Endothelial cell (in vitro differentiated cells): ENCODE data around the gene FMO3. TPM values are rescaled to one million over a fixed set of nuclear protein-coding genes. Genes with fewer than 3 reads are reported as not detected.

ENCODE experiments used
- DNase-seq: peaks from one replicate; pipeline ENCODE4 v3.0.0; 2021; ENCODE audit warnings: low spot score
- H3K27ac Mint-ChIP-seq: one replicate; pipeline ENCODE4 v1.8.0; 2021; ENCODE audit warnings: mixed read lengths, inconsistent platforms; ENCODE audit not compliant: unreplicated experiment
- H3K27me3 Mint-ChIP-seq: one replicate; pipeline ENCODE4 v1.8.0; 2021; ENCODE audit warnings: mild to moderate bottlenecking, moderate library complexity, mixed read lengths, inconsistent platforms; ENCODE audit not compliant: unreplicated experiment
- H3K36me3 Mint-ChIP-seq: one replicate; pipeline ENCODE4 v1.8.0; 2021; ENCODE audit warnings: mild to moderate bottlenecking, low read depth, mixed read lengths, inconsistent platforms; ENCODE audit not compliant: unreplicated experiment
- H3K4me1 Mint-ChIP-seq: one replicate; pipeline ENCODE4 v1.8.0; 2021; ENCODE audit warnings: mild to moderate bottlenecking, mixed read lengths, inconsistent platforms; ENCODE audit not compliant: unreplicated experiment
- H3K4me3 Mint-ChIP-seq: one replicate; pipeline ENCODE4 v1.8.0; 2021; ENCODE audit warnings: mild to moderate bottlenecking, mixed read lengths, inconsistent platforms; ENCODE audit not compliant: unreplicated experiment
- H3K9me3 Mint-ChIP-seq: one replicate; pipeline ENCODE4 v1.8.0; 2021; ENCODE audit warnings: mixed read lengths, inconsistent platforms; ENCODE audit not compliant: unreplicated experiment
- total RNA-seq: library from RNA; stranded (reverse); fragmentation: NEBNext Ultra II Directional; extraction: Animal tissue kit (Norgen Biotek cat#: 25700); gene quantifications from one replicate; pipeline ENCODE4 v1.2.1, GENCODE V29; 2021; ENCODE audit not compliant: unreplicated experiment
- TF ChIP-seq, protein P1 (sequence below): fragments of 200-600 bp; sonication (generic); IDR thresholded peaks from one replicate; pipeline ENCODE4 v1.5.0; 2021; ENCODE audit warnings: antibody characterized with exemption; ENCODE audit not compliant: unreplicated experiment

FMO3 gene
- total RNA-seq, 1 donor from 2014 or later: not detected

- H3K36me3 Mint-ChIP-seq: no peaks in the 10 kb centered on the region
- no peak overlapping the region for H3K27ac Mint-ChIP-seq
- no peaks in the 10 kb centered on the region for H3K9me3 Mint-ChIP-seq
- TF ChIP-seq, protein P1, sequence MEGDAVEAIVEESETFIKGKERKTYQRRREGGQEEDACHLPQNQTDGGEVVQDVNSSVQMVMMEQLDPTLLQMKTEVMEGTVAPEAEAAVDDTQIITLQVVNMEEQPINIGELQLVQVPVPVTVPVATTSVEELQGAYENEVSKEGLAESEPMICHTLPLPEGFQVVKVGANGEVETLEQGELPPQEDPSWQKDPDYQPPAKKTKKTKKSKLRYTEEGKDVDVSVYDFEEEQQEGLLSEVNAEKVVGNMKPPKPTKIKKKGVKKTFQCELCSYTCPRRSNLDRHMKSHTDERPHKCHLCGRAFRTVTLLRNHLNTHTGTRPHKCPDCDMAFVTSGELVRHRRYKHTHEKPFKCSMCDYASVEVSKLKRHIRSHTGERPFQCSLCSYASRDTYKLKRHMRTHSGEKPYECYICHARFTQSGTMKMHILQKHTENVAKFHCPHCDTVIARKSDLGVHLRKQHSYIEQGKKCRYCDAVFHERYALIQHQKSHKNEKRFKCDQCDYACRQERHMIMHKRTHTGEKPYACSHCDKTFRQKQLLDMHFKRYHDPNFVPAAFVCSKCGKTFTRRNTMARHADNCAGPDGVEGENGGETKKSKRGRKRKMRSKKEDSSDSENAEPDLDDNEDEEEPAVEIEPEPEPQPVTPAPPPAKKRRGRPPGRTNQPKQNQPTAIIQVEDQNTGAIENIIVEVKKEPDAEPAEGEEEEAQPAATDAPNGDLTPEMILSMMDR: no peak
- H3K27me3 Mint-ChIP-seq: no peaks in the 10 kb centered on the region
- H3K4me3 Mint-ChIP-seq: no peak overlapping the region
- H3K4me1 Mint-ChIP-seq: no peaks in the 10 kb centered on the region
- no peak for DNase-seq
Observed at GRCh38 chr1:171103862-171104261, 13.2 kb downstream of the FMO3 start.

GRCh38 chr1:171107262-171107940, 16.7 kb downstream of the FMO3 start:
- H3K27me3 Mint-ChIP-seq: no peaks in the 10 kb centered on the region
- no peak for DNase-seq
- H3K4me1 Mint-ChIP-seq: no peaks in the 10 kb centered on the region
- no peak overlapping the region for H3K27ac Mint-ChIP-seq
- H3K4me3 Mint-ChIP-seq: no peak overlapping the region
- TF ChIP-seq, protein P1: no peak
- H3K36me3 Mint-ChIP-seq: no peaks in the 10 kb centered on the region
- no peaks in the 10 kb centered on the region for H3K9me3 Mint-ChIP-seq

- Mint-ChIP-seq H3K4me1 (no peaks in the 10 kb centered on the region), H3K36me3 (no peaks in the 10 kb centered on the region), H3K9me3 (no peaks in the 10 kb centered on the region), H3K27ac (no peak overlapping the region), H3K27me3 (peaks cover 1% of the 10 kb centered on the region), H3K4me3 (no peak overlapping the region)
- DNase-seq: no peak
- TF ChIP-seq, protein P1: no peak
Observed at GRCh38 chr1:171107969-171108368, 17.3 kb downstream of the FMO3 start.

- Mint-ChIP-seq H3K4me1 (no peaks in the 10 kb centered on the region), H3K4me3 (no peak overlapping the region), H3K36me3 (no peaks in the 10 kb centered on the region), H3K9me3 (no peaks in the 10 kb centered on the region), H3K27ac (no peak overlapping the region), H3K27me3 (peaks cover 1% of the 10 kb centered on the region)
- DNase-seq: no peak
- TF ChIP-seq, protein P1: no peak
Observed at GRCh38 chr1:171109966-171110365, 19.3 kb downstream of the FMO3 start.

DNA sequence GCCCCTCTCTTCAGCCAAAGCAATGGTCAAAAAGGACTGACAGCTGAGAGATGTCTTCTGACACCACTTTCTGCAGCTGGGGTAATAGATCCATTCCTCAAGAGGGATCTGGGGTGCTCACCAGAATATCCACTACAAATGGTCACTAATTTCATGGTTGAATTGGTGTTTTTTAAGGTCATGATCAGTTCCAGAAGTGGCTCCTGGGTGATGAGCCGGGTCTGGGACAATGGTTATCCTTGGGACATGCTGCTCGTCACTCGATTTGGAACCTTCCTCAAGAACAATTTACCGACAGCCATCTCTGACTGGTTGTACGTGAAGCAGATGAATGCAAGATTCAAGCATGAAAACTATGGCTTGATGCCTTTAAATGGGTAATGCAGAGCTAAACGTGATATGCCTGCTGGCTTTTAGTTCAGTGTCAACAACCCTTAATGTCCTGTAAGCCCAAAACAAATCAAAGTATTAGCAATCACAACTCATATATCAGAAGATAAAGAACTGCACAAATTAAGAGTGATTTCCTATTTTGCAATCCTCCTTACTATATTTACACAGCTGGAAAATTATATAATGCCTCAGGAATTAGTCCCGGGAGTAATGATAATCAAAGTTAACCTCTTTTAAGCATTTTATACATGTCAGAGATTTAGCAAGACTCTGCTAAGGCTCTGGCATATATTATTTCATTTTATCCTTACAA, 20.1 kb downstream of the FMO3 start:
- Mint-ChIP-seq H3K9me3 (no peaks in the 10 kb centered on the region), H3K4me1 (no peaks in the 10 kb centered on the region), H3K27me3 (peaks cover 1% of the 10 kb centered on the region), H3K36me3 (no peaks in the 10 kb centered on the region), H3K4me3 (no peak overlapping the region), H3K27ac (no peak overlapping the region)
- no peak for DNase-seq
- TF ChIP-seq, protein P1: no peak
